NCI-H510A treated with DMSO at 0.1 percent for 48 hours (cell line): ENCODE measurements around the gene WSCD1.

Experiments
- DNase-seq: peaks from one replicate; lab custom pipeline; 2025; lab: John Stamatoyannopoulos, UW

WSCD1 gene

GRCh38 chr17:6108382-6108781, 38.2 kb downstream of the WSCD1 start:
- DNase-seq: no peak

GRCh38 chr17:6108987-6109386, 38.8 kb downstream of the WSCD1 start:
- DNase-seq: no peak

GRCh38 chr17:6109536-6109935, 39.4 kb downstream of the WSCD1 start:
- no peak for DNase-seq

GRCh38 chr17:6110088-6110487, 39.9 kb downstream of the WSCD1 start:
- no peak for DNase-seq

- no peak for DNase-seq
Measured at GRCh38 chr17:6110592-6110991, 40.4 kb downstream of the WSCD1 start.

- no peak for DNase-seq
Measured at GRCh38 chr17:6120351-6120750, 50.2 kb downstream of the WSCD1 start.

- no peak for DNase-seq
Measured at GRCh38 chr17:6124856-6125255, 54.7 kb downstream of the WSCD1 start.

- DNase-seq: no peak
Measured at GRCh38 chr17:6126768-6127167, 56.6 kb downstream of the WSCD1 start.

- no peak for DNase-seq
Measured at GRCh38 chr17:6134721-6135120, 64.5 kb downstream of the WSCD1 start.

- DNase-seq: no peak
Measured at GRCh38 chr17:6135236-6135635, 65.1 kb downstream of the WSCD1 start.

GRCh38 chr17:6135996-6136395, 65.8 kb downstream of the WSCD1 start:
- no peak for DNase-seq

GRCh38 chr17:6137716-6138502, 67.7 kb downstream of the WSCD1 start:
- no peak for DNase-seq

GRCh38 chr17:6138761-6139446, 68.7 kb downstream of the WSCD1 start:
- no peak for DNase-seq

GRCh38 chr17:6139447-6139832, 69.3 kb downstream of the WSCD1 start:
- no peak for DNase-seq

- DNase-seq: no peak
Measured at GRCh38 chr17:6140188-6140587, 70.0 kb downstream of the WSCD1 start.

- no peak for DNase-seq
Measured at GRCh38 chr17:6140728-6141330, 70.7 kb downstream of the WSCD1 start.

- DNase-seq: no peak
Measured at GRCh38 chr17:6142701-6143100, 72.5 kb downstream of the WSCD1 start.

- DNase-seq: no peak
Measured at GRCh38 chr17:6145946-6146345, 75.8 kb downstream of the WSCD1 start.

- no peak for DNase-seq
Measured at GRCh38 chr17:6147042-6147441, 76.9 kb downstream of the WSCD1 start.

GRCh38 chr17:6153375-6153774, 83.2 kb downstream of the WSCD1 start:
- no peak for DNase-seq

GRCh38 chr17:6157716-6158115, 87.5 kb downstream of the WSCD1 start:
- DNase-seq: no peak

GRCh38 chr17:6159541-6160231, 89.5 kb downstream of the WSCD1 start:
- DNase-seq: no peak

GRCh38 chr17:6160232-6160555, 90.0 kb downstream of the WSCD1 start:
- no peak for DNase-seq
